ENCODE data around the gene ME2.
"Not testable (repeated sequence)": the region's sequence is repeated elsewhere in the genome, so short reads cannot be mapped to it uniquely, and the experiment has no call there.

The ME2 gene

GRCh38 chr18:50862401-50862800 is 16.5 kb upstream of the ME2 start:
- no peak for DNase-seq

DNA sequence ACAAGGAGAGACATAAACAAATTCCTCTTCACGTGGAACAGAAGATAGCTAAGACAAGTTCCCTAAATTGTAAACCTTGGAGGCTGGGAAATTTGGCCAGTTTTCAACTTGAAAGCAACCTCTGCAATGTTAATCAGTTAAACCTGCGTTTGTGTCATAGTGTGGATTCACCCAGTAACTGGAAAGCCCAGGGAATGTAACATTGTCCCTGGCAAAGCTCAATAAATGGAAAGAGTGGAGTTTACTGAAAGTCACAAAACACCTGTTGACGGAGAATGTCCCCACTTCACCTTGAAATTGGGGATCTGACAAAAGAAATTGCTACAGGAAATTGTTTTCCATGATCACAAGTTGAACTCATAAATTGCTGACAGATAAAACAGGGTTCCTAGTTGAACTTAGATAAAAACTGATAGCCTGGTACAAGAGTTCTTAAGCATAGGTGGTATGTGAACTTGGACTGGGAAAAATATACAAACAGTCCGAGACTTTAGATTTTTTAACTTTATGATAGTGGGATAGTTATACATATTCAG is 15.0 kb upstream of the ME2 start:
- DNase-seq = no peak

DNA sequence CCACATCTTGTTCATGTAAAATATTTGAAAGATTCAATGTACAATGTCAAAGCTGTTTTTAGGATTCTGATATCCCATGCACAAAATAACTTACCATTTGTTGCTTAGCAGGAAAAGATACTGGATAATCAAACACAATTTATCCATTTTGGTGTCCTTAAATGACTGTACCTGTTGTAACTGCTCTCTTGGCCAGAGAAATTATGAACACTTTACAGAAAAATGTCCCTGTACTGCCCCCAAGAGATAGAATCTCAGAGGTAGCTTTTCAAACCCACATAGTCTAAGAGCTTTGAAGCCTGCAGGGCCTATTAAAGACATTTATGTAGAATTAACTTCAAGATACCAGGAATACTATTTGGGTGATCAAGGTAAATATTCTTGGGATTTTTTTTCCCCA is 12.2 kb upstream of the ME2 start:
- DNase-seq = no peak

DNA sequence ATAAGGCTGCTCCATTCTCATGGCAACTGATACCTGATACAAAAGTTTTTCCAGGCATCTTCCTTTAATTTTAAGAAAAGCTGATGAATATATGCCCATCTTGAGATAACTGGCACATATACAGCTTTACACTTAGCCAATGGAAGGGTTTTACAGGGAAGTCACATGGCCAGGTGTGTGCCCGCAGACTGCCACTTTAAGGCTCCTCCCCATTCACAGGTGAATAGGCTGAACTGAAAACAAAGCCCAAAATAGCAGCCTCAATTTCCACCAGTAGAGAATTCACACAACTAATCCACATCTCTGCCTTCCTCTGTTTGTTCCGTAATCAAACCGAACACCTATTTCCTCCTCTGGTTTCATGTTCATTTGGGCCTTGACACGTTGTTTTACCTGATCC is 9.8 kb upstream of the ME2 start:
- no peak for DNase-seq

DNA sequence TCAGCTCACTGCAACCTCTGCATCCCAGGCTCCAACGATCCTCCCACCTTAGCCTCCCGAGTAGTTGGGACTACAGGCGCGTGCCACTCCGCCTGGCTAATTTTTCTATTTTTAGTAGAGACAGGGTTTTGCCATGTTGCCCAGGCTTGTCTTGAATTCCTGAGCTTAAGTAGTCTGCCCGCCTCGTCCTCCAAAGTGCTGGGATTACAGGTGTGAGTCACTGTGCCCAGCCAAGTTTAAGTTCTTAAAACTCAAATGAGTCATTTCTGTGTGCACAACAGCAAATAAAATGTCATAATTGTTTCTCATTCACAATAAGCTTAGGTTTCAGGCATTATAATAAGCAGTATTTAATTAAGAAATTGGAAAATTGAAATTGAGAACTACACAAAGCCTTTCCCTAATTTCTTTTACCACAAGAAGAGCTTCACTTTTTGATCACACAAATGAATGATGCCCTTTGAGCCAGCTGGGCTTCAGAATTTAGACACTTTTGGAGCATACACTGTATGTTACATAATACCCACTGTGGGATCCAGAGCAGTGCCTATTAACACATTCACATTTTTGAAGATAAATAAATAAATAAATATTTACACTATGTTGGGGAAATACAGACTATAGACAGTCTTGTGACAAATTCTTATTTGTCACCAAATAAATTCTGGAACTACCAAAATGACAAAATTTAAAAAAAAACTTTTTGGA is 8.6 kb upstream of the ME2 start:
- DNase-seq = no peak

GRCh38 chr18:50871846-50872245 is 7.1 kb upstream of the ME2 start:
- DNase-seq = no peak

DNA sequence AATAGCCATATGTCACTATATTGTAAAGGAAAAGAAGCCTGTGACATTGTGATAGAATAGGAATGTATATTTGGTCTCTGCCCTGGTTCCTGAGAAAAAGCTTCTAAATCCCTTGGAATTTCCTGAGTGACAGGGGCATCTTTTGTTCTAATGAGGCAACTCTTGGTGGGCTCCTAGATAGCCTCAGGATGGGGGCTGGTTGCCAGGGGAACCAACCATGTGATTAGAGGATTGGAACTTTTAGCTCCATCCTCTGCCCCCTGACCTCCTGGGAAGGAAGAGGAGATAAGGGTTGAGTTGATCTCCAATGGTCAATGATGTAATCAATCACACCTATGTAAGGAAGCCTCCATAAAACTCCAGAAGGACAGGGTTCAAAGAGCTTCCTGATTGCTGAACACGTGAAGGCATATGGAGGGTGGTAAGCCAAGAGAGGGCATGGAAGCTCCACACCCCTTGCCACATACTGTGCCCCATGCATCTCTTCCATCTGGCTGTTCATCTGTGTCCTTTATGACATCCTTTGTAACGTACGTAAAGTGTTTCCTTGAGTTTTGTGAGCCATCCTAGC is 2.9 kb upstream of the ME2 start:
- DNase-seq = no peak

DNA sequence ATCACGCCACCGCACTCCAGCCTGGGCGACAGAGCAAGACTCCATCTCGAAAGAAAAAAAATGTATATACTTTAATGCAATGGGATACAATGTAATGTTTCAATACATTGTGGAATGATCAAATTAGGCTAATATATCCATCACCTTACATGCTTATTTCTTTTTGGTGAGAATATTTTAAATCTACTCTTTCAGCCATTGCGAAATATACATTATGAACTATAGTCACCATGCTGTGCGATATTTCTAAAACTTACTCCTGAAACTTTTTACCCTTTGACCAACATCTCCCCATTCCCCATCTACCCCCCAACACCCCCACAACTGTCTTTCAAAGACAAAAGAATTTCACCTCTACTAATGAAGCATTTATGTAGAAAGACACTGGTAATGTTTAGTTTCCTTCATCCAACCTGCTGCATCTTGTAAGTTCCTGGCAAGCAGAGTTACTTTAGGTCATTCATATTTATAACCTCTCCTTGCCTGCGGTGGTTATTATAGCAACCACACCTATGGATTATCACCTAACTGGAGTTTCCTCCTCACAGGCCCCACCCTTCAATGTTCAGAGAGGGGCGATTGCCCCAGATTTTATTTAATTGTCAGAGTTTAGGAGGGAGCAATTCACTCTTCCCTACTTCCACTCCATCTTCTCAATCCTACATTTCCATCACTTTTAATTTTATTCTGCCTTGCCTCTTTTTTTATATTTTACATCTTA is 1.2 kb upstream of the ME2 start:
- no peak for DNase-seq

DNA sequence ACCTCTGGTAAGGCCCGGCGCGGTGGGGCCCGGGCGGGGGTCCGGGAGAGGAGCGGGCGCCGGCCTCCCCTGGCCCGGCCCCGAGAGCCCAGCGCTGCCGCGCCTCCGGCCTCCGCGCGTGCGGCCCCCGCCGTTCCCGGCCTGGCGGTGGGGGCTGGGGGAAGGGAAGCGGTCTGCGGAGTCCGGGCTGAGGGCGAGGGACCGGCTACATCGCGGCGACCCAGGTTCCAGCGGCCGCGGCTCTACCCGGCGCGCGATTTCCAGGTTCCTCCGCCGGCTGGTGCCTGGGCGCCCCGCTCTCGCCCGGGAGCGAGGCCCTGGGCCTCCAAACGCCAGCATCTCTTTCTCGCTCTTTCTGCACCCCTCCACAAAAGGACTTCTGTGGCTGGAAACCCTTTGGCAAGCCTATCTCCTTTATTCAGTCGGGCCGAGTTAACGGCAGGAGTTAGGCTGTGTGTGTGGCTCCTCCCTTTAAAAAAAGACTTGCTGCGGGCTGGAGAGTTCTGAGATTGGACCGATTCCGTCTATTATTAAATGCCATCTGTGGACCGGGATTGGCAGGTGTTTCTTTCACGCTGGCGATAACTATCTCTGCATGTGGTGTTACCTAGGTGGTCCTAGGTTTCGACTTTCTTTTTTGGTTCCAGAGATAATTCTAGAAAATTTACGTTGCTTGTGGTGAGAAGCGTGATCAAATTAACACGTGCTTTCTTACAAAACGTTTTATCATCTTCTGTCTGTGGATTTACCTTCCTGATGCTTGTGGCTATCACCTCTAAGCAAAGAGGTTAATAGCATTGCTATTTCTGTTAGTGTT is 592 bp downstream of the ME2 start:
- DNase-seq = no peak

- no peak for DNase-seq
These were observed 1.2 kb downstream of the ME2 start for GRCh38 chr18:50880119-50880465.

DNA sequence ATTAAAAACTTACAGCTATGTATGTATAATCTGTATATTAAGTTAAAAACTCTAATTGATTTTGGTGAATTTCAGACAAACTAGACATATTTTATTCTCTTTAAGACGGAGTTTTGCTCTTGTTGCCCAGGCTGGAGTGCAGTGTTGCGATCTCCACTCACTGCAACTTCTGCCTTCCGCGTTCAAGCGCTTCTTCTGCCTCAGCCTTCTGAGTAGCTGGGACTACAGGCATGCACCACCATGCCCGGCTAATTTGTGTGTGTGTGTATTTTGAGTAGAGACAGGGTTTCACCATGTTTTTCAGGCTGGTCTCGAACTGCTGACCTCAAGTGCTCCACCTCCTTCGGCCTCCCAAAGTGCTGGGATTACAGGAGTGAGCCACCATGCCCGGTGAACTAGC is 2.0 kb downstream of the ME2 start:
- not testable (repeated sequence) for DNase-seq

DNA sequence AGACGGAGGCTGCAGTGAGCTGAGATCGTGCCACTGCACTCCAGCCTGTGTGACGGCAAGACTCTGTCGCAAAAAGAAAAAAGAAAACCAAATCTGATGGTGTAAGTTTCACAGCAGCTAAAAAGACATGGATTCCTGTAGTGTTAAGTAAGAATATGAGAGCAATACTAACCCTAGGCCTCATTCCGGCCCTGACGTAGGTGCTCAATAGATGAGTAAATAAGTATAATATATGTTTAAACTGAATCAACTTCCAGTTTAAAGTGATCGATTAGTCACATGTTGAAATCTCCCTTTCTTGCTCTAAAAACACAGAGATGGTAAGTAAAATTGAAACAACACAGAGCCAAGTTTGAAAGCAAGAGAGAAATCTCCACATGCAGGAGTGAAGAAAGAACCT is 8.0 kb downstream of the ME2 start:
- DNase-seq = no peak

GRCh38 chr18:50895350-50896045 is 16.6 kb downstream of the ME2 start:
- DNase-seq = no peak

DNA sequence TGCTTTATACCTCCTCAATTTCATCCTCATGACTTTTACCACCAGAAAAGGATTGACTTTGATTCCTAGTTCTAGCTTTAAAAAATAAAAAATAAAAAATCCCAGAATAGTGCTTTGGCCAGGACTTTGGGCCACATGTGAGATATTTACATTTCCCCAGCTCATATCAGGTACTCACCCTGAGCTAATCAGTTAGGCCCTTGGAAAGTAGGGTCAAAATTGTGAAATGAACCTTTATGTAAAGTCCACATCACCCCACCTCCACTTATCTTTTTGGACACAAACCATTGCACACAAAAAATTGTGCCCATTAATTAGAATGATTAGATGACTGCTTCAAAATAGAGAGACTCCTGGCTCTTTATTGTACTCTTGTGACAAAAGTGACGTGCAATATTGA is 17.2 kb downstream of the ME2 start:
- DNase-seq = no peak

DNA sequence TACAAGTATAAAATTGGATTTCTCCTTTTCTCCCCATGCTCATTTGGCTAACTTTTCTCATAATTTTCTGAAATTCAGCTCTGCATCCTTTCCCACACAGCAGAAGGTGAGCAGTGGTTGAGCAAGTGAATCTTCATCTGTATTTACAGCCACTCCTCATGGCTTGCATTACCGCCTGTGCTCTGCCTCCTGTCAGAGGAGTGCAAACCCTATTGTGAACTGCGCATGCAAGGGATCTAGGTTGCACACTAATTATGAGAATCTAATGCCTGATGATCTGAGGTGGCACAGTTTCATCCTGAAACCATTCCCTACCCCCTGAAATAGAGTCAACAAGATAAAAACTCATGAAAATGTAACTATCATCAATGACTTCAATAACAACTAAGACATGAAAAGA is 20.0 kb downstream of the ME2 start:
- DNase-seq = no peak

DNA sequence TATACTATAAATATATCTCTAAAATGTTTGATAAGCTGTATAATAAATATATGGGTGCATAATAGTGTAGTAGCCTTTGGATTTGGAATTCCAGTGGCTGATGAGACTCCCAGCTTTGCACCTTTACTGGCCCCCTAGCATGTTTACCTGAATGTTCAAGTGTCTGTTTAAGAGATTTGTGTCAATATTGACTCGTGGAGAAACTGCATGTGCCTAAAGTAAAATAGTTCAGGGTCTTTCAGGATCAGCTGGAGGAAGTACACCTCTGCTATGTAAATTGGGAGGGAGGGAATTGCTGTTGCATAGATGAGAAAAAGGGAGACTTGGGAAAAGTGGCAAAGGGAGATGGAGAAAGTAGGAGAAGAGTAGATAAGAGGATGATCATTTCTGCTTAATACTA is 23.9 kb downstream of the ME2 start:
- no peak for DNase-seq

DNA sequence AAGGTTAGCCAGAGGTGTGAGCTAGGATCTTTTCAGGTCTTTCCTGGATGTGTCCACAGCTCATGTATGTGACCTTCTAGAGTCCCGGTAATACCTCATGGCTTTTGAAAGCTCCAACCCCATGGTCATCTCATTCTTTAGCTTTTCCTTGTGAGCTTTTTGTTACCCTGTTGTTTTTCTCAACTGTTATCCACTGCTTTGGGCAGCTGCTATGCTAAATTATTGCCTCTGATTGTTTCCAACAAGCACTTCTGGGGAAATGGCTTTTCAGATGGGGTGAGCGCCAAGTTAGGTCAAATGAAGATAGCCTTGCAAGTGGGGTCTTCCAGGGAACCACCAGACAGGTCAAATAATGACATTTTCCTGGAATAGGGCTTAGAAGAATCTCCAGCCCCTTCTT is 27.9 kb downstream of the ME2 start:
- no peak for DNase-seq

DNA sequence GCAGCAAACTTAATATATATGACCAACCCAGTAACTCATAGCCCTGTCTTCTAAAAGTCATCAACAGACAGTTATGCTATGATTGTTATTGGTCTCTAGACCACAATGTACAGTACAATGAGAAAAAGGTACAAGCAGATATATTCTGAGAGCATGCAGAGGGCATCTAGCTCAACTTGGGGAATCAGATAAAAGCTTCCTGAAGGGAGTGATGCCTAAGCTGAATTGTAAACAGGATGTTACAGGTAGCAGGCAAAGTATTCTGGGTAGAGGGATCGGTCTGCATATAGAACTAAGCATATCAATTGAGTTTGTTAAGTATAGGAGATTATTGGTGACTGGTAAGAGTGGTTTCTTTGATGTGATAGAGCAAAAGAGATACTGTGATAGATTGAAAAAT is 30.3 kb downstream of the ME2 start:
- no peak for DNase-seq

- DNase-seq = no peak
These were observed 32.1 kb downstream of the ME2 start for GRCh38 chr18:50911006-50911405.

DNA sequence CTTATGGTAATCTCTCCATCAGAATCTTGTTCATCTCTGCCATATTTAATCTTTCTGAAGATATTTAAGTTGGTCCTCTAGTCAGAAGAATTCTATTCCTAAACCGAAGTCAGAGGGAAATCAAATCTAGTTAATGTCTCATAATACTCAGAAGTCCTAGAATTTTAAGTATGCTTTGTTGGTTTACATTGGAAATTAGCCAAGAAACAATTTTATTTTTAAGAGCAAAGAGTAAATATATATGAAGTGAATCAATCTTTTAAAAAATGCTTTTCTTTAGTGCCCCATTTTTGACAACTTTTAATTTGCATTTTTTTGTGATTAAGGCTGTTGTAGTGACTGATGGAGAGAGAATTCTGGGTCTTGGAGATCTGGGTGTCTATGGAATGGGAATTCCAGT is 38.1 kb downstream of the ME2 start:
- DNase-seq = no peak

DNA sequence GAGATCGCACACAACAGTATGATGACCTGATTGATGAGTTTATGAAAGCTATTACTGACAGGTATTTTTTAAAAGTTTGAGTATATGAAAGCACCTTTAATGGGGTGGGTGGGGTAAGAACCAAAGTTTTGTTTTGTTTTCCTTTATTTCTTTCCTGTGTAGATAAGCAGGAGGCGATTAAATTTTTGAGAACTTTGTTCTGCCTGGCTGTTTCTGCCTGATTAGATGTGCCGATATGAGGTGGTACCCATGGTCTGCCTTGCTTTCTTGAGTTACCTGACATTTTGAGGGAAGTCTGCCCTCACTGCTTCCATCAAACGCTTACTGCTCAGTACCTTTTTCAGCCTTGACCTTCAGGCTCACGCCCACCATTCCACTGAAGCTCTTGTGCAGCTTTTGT is 39.2 kb downstream of the ME2 start:
- no peak for DNase-seq

DNA sequence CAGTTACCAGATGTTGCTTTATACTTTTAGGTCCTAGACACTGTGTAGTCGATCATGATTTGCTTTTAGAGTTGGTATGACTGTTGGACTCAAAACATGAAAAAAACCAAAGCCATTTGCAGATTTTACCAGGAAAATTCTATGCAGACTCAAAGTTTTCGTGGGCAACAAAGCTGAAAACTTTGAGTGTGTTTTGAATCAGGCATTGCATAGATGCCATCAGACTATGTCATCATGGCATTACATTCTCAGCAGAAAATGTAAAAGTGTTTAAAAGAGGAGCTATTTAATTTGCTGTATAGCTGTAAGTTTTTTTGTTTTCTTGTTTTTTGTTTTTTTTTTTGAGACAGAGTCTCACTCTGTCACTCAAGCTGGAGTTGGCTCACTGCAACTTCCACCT is 45.5 kb downstream of the ME2 start:
- DNase-seq = no peak

DNA sequence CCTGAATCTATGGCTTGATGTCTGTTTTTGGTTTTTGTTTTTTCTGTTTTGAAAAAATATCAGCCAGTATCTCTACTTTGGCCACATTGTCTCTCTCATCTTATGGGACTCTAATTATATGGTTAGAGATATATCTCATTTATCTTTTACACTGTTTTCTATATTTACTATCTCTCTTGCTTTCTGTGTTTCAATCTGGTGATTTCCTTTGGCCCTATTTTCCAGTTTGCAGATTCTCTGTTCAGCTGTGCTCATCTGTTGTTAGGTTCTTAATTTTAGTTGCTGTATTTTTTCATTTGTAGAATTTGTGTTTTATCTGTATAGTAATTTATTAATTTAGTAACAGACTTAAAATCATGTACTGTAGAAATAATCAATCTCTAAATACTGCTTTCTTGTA is 47.6 kb downstream of the ME2 start:
- DNase-seq = no peak

Data from islet precursor cell (in vitro differentiated cells).